Lung (tissue), 12 donors: ENCODE measurements around the gene MYH11. TPM values are rescaled to one million over a fixed set of nuclear protein-coding genes. Genes with fewer than 3 reads are reported as not detected.

Experiments used
- ATAC-seq: fragments of 200-7000 bp; cut with Tn5 transposase; one replicate; pipeline ENCODE4 v1.9.1; 2020; ENCODE audit warnings: moderate number of reproducible peaks; ENCODE audit not compliant: insufficient read depth, low FRiP score
- DNase-seq, 3 donors: peaks; one replicate each; pipeline ENCODE4 v3.0.0-alpha.2; 2013 to 2017
- H3K27ac ChIP-seq, 2 donors: one replicate each; pipeline ENCODE4 v1.5.1; 2013; ENCODE audit warnings: mild to moderate bottlenecking in 2 of 2, moderate library complexity in 2 of 2, control low read depth in 1 of 2, inconsistent platforms in 1 of 2, low read depth in 1 of 2, low read length in 1 of 2
- H3K27me3 ChIP-seq, 3 donors: one replicate each; pipeline ENCODE4 v1.5.1; 2013; ENCODE audit warnings: low read length in 2 of 3; ENCODE audit not compliant: control insufficient read depth in 3 of 3, insufficient read depth in 3 of 3
- H3K36me3 ChIP-seq, 4 donors: one replicate each; pipeline ENCODE4 v1.5.1; 2013; ENCODE audit warnings: low read length in 4 of 4, mild to moderate bottlenecking in 1 of 4, moderate library complexity in 1 of 4; ENCODE audit not compliant: control insufficient read depth in 4 of 4, insufficient read depth in 4 of 4
- H3K4me1 ChIP-seq, 5 donors: one replicate each; pipeline ENCODE4 v1.5.1; 2013; ENCODE audit warnings: low read length in 5 of 5, mild to moderate bottlenecking in 2 of 5, moderate library complexity in 1 of 5; ENCODE audit not compliant: control insufficient read depth in 5 of 5, insufficient read depth in 5 of 5
- H3K4me3 ChIP-seq: one replicate; pipeline ENCODE4 v1.5.1; 2013; ENCODE audit warnings: mild to moderate bottlenecking, control low read depth, moderate library complexity
- H3K9ac ChIP-seq, 2 donors: one replicate each; pipeline ENCODE4 v1.5.1; 2013; ENCODE audit warnings: low read length in 2 of 2, control low read depth in 1 of 2; ENCODE audit not compliant: insufficient read depth in 1 of 2
- H3K9me3 ChIP-seq, 4 donors: one replicate each; pipeline ENCODE4 v1.5.1; 2013; ENCODE audit warnings: low read length in 3 of 4, mild to moderate bottlenecking in 1 of 4, moderate library complexity in 1 of 4; ENCODE audit not compliant: control insufficient read depth in 4 of 4, insufficient read depth in 3 of 4
- CTCF ChIP-seq: IDR thresholded peaks from 2 replicates; pipeline ENCODE4 v1.5.1; 2012; ENCODE audit warnings: mild to moderate bottlenecking; ENCODE audit errors: control extremely low read depth, extremely low read depth
- WGBS, 2 donors: extraction: QIAGEN DNeasy Blood & Tissue Kit; methylation state at CpG; one replicate each; pipeline ENCODE4 v1.1.7; 2013; 5-methylcytosine and 5-hydroxymethylcytosine counted together
- polyA plus RNA-seq, 2 donors: library from polyadenylated mRNA; stranded (reverse); fragments of 200-250 nt; gene quantifications; one replicate each; pipeline ENCODE4 v1.2.1, GENCODE V29; 2013
- total RNA-seq, 2 donors: library from RNA; depleted of rRNA in 1 of 2; stranded (reverse); fragments of >200 nt in 1 of 2; gene quantifications; one replicate each; pipeline ENCODE4 v1.2.1, GENCODE V29; 2014 to 2021
- donor health status: control.
- donor health status: control.
- donor health status: Bipolar disorder and iron deficiency.
- donor health status: healthy.
- donor health status: DM: yes; HTN: yes; CAD: no.

Gene MYH11
- total and polyA plus RNA-seq, 4 donors, result 25.7 to 146 (median 55.0) TPM

GRCh38 chr16:15861996-15862395 lies 5.2 kb upstream of the MYH11 start:
- H3K36me3 ChIP-seq, result peaks cover 0 to 6% (median under 1%) of the 10 kb centered on the region in 4 donors
- no peaks in the 10 kb centered on the region for H3K9me3 ChIP-seq
- 76 to 80% methylated on average over 3 of the region's 3 CpGs for WGBS, 2 donors
- no peak overlapping the region for H3K9ac ChIP-seq
- no peak overlapping the region for H3K4me3 ChIP-seq
- no peak overlapping the region for H3K27ac ChIP-seq
- H3K4me1 ChIP-seq, result peaks cover 0 to 34% (median 6%) of the 10 kb centered on the region in 5 donors
- DNase-seq, result no peak
- no peak for ATAC-seq
- no peak for TF ChIP-seq CTCF
- peaks cover 0 to 13% (median 11%) of the 10 kb centered on the region in 3 donors for H3K27me3 ChIP-seq

- H3K36me3 ChIP-seq, result no peaks in the 10 kb centered on the region
- WGBS, 2 donors, result 92 to 94% methylated on average over 12 of the region's 12 CpGs
- no peak overlapping the region for H3K4me3 ChIP-seq
- no peak overlapping the region for H3K27ac ChIP-seq
- no peaks in the 10 kb centered on the region for H3K9me3 ChIP-seq
- DNase-seq (peak in 1 of 3 donors; percentile 13), ATAC-seq (no peak)
- H3K27me3 ChIP-seq, result peaks cover 0 to 40% (median 31%) of the 10 kb centered on the region in 3 donors
- H3K9ac ChIP-seq, result no peak overlapping the region
- H3K4me1 ChIP-seq, result peaks cover 0 to 15% (median 0%) of the 10 kb centered on the region in 5 donors
- TF ChIP-seq CTCF, result no peak
These were observed 2.3 kb upstream of the MYH11 start for GRCh38 chr16:15858921-15859668.

GRCh38 chr16:15857724-15858560 lies 1.1 kb upstream of the MYH11 start:
- 2% methylated on average over 51 to 55 of the region's 55 CpGs for WGBS, 2 donors
- H3K27me3 ChIP-seq, result peaks cover 0 to 41% (median 31%) of the 10 kb centered on the region in 3 donors
- H3K9ac ChIP-seq, result peak overlapping the region in 1 of 2 donors; percentile 37
- no peak for TF ChIP-seq CTCF
- no peak overlapping the region for H3K4me3 ChIP-seq
- DNase-seq, result peak; percentile 33 to 51 (median 50)
- H3K36me3 ChIP-seq, result no peaks in the 10 kb centered on the region
- peak overlapping the region in 1 of 2 donors; percentile 42 for H3K27ac ChIP-seq
- ATAC-seq, result no peak
- peaks cover 0 to 15% (median 0%) of the 10 kb centered on the region in 5 donors for H3K4me1 ChIP-seq
- H3K9me3 ChIP-seq, result no peaks in the 10 kb centered on the region
